Stimulated activated CD8-positive, alpha-beta memory T cell treated with anti-CD3 and anti-CD28 coated beads, Interleukin-7, amount 100 ng/mL, for 1 hour (primary cell): ENCODE results near the gene USP7.
"Not testable (repeated sequence)": the region's sequence is repeated elsewhere in the genome, so short reads cannot be mapped to it uniquely, and the experiment has no call there.

Experiments used
- DNase-seq, 2 donors: peaks; one replicate each; pipeline ENCODE4 v3.0.0-alpha.2; 2020; ENCODE audit warnings: low read depth in 2 of 2

The USP7 gene

DNA sequence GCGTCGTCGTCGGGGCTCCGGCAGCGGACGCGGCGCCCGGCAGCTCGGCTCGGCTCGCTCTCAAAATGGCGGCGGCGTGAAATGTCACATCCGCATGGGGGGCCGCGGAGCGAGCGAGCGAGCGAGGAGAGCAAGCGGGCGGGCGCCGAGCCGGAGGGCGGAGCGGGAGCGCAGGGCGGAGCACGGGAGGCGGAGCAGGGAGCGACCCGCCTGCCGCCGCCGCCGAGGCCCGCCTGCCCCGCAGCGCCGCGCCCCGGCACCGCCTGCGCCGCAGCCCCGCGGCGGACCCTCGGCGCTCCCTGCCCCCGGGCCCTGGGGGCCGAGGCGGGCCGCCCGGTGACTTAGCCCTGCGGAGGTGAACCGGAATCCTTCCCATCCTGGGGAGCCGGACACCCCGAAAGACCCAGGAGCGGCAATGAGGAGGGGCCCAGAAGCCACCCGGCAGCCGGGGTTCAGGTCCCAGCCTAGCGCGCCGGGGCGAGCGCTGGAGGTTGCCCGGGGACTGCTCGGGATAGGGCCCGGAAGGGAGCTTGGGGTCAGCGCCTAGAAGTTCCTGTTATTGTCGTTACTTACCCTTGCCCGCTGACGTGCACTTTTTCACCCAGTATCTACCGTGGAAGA lies at the start of gene USP7:
Gene USP7, minus strand, starts transcription at position 86 of the 621 bp plus-strand sequence. CDS start 621 bp downstream, outside the sequence.
- peak; percentile 81 to 83 for DNase-seq

DNA sequence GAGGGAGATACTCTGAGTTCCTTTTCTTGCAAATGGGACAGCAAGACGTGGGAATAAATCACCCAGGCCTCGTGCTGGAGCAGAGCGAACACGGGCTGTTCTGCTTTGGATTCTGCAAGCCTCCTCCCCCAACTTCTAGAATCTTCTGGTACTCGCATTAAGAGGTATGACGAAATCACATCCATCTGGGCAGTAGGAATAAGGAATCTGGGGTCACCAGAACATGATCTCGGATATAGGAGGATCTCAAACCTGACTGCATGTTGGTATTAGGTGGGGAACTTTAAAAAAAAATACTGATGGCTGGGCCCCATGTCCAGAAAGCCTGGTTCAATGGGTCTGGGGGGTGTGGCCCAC lies 49.8 kb upstream of the USP7 start:
- no peak for DNase-seq

DNA sequence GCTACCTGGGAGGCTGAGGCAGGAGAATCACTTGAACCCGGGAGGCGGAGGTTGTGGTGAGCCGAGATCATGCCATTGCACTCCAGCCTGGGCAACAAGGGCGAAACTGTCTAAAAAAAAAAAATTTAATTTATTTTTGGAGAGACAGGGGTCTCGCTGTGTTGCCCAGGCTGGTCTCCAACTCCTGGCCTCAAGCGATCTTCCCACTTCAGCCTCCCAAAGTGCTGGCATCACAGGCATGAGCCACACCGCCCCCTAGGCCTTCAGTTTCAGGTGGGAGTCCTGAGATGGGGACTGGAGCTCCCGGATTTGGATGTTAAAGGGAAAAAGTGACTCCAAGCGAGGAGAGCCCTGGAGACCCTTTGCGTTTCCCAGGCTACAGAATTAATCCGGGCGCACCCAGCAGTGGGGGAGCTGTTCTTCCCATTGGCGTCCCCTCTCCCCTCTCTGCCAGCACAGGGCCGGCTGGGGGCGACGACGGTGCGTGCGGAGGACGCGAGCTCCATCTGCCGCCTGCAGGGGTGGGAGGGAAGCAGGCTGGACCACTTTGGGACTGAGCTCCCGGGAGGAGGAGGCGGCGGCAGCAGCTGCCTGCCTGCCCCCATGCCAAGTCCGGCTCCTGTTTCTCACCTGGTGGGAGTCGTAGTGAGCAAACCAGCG lies 49.3 kb upstream of the USP7 start:
- no peak for DNase-seq

DNA sequence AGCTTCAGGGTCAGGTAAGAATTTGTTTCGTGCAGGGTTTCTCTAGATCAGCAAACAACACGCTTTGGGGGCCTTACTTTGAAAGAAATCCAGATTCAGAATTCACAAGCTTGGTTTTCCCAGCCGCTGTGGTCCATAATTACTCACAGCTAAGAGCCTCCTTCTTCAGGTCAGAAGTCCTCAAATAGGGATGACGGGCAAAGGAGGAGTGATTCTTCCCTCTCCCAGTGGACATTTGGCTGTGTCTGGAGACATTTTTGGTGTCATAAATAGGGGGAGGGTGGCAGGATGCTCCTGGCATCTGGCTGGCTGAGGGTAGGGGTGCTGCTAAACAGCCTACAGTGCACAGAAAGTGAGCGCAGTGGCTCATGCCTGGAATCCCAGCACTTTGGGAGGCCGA lies 48.6 kb upstream of the USP7 start:
- DNase-seq: no peak

DNA sequence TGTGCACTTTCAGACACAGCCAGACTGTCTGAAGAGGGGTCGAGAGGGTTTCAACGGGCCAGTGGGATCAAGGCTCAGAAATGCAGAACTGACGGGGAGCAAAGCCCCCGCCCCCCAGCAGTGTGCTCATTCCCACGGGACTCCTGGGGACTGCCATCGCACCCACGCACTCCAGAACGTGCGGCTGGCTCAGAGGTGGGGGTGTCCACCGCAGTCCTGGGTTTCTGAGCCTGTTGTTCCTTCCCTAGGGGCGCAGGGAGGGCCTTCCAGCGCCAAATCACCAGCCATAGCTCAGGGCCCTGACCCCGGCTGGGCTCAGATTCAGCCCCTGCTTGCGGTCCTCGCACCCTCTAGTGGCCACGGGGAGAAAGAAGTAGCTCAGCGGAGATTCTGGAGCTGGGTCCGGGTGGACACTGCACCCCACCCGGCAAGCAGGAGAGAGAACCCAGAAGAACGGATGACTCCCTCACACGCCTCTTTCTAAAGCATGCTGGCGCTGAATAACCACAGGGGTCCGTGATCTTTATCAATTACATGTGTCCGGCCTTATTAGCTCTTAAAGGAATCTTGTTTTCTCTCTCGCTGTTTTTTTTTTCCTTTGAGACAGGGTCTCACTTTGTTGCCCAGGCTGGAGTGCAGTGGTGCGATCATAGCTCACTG lies 45.0 kb upstream of the USP7 start:
- DNase-seq: peak; percentile 44 to 46

DNA sequence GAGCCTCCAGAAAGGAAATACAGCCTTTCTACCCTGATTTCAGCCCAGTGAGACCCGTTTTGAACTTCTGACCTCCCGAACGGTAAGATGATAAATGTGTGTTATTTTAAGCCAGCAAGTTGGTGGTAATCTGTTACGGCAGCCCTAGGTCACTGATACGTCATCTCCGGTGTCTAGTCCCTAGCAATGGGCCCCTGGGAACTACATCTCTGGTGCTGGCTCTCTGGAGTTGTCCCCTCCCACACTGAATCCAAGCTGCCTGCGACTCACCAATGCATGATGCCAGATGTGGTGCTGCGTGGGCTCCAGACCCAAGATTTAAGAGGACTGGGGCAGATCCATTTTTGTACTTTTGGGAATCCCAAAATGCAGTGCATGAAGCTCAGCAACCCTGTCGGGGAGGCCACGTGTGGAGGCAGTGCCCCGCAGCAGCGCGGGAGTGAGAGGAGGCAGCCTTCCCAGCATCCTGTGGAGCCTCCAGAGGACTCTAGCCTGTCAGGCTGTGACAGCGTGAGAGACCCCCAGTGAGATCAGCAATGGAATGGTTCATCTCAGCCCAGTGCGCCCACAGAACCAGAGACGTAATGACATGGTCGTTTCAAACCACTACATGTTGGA lies 43.6 kb upstream of the USP7 start:
- DNase-seq: no peak

DNA sequence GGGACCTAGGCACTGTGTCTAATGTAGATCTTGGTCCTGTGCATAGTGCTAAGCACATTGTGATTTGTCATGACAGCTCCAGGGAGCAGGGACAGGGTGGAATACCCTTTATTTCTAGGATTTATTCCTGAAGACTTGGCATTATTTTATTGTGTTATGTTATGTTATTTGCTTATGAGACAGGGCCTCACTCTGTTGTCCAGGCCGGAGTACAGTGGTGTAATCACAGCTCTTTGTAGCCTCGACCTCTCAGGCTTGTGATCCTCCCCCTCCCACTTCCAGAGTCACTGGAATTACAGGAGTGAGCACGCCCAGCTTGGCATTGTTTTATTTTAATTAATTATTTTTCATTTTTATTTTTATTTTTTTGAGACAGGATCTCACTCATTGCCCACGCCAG lies 40.5 kb upstream of the USP7 start:
- no peak for DNase-seq

DNA sequence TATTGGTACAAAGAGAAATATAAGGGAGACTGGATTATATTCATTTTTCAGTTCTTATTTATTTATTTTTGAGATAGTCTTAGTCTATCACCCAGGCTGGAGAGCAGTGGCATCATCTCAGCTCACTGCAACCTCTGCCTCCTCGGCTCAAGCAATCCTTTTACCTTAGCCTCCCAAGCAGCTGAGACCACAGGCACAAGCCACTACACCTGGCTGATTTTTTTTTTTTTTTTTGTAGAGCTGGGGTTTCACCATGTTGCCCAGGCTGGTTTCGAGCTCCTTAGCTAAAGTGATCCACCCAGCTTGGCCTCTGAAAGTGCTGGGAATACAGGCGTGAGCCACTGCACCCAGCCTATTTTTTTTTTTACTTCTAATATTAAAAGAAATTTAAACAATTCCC lies 40.1 kb upstream of the USP7 start:
- DNase-seq: no peak

DNA sequence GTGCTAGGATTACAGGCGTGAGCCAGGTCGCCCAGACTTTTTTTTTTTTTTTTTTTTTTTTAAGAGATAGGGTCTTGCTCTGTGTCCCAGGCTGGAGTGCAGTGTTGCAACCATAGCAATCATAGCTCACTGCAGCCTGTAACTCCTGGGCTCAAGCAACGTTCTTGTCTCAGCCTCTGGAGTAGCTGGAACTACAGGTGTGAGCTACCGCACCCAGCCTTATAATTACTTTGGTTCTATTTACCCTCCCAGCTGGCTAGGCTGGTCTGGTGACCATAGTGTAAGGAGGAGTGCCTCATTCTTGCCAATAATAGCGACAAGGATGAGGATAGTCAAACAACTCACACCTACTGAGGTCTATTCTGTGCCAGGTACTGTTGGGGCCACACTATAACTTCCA lies 39.6 kb upstream of the USP7 start:
- no peak for DNase-seq

DNA sequence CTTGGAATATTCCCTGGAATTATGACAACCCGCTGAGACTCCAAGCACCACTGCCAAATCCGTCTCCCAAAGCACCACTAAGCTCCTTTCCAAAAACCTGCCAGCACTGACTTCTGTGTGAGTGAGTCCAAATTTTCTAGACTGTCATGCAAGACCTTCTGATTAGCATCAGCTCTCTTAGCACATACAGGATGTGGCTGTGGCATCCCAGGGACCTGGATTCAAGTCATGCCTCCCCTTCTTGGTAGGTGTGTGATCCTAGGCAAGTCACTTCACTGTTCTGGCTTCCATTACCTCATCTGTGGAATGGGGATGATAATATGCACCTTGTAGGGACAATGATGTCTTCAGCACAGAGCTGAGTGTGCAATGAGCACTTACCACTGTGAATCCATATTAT lies 38.3 kb upstream of the USP7 start:
- DNase-seq: no peak

DNA sequence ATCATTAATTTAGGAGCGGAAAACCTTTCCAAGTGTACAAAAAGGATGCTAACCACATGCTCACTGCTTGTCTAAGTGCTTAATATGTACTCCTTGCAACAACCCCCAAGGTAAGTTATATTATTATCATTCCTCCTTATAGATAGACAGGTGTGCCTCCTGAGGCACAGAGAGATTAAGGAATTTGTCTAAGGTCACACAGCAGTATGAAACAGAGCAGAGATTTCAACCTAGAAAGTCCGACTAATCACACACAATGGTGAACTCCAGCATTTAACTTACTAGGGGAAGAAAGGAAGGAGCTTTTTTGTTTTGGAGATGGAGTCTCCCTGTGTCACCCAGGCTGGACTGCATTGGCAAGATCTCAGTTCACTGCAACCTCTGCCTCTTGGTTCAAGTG lies 37.0 kb upstream of the USP7 start:
- no peak for DNase-seq

DNA sequence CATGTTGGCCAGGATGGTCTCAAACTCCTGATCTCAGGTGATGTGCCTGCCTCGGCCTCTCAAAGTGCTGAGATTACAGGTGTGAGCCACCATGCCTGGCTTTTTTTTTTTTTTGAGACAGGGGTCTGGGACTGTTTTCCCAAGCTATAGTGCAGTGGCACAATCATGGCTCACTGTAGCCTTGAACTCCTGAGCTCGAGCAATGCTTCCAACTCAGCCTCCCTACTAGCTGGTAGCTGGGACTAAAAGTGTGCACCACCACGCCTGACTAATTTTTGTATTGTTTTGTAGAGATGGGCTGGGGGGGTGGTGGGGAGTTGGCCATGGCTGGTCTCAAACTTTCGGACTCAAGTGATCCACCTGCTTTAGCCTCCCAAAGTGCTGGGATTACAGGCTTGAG lies 36.1 kb upstream of the USP7 start:
- no peak for DNase-seq

DNA sequence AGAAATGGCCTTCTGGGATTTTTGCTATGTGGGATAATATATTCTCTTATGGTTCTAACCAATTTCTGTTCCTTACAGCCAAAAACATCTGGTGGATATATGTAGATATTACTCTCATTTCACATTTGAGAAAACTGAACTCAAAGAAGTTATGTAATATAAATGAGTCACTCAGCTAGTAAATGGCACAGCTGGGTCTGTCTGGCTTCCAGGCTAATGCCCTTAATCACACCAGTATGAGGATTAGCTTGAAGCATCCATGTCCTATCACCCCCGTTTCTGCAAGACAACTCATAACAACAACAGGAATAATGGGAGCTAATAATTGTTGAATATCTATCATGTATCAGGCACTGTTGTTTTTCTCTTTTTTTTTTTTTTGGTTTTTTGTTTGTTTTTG lies 34.4 kb upstream of the USP7 start:
- no peak for DNase-seq

DNA sequence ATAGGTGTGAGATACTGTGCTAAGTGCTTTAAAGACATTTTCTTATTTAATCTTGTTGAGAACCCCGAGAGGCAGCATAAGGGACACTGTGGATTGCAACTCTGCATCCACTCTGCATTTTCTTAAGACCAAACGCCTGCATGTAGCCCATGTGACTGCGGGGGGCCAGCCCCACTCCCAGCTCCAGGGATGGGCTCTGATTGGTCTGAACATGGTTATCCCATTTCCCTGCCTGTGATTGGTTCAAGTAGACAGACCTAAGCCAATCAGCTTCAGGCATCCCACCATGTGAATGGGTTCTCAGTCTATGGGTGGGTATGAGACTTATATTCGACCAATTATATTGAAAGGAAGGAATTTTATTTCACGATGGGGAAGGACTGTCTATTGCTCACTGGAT lies 33.2 kb upstream of the USP7 start:
- DNase-seq: no peak

DNA sequence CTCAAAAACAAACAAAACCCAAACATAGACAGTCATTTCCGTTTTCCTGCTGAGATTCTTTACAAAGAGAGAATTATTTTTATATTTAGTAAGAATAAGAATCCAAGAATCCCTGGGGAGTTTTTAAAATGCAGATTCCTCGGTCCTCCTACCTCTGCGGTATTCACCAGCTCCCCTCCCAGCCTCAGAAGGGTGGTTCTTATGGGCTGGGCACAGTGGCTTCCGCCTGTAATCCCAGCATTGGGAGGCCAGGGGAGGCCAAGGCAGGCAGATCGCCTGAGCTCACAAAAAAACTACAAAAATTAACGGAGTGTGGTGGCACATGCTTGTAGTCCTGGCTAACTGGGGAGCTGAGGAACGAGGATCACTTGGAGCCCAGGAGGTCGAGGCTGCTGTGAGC lies 26.7 kb upstream of the USP7 start:
- DNase-seq: no peak

DNA sequence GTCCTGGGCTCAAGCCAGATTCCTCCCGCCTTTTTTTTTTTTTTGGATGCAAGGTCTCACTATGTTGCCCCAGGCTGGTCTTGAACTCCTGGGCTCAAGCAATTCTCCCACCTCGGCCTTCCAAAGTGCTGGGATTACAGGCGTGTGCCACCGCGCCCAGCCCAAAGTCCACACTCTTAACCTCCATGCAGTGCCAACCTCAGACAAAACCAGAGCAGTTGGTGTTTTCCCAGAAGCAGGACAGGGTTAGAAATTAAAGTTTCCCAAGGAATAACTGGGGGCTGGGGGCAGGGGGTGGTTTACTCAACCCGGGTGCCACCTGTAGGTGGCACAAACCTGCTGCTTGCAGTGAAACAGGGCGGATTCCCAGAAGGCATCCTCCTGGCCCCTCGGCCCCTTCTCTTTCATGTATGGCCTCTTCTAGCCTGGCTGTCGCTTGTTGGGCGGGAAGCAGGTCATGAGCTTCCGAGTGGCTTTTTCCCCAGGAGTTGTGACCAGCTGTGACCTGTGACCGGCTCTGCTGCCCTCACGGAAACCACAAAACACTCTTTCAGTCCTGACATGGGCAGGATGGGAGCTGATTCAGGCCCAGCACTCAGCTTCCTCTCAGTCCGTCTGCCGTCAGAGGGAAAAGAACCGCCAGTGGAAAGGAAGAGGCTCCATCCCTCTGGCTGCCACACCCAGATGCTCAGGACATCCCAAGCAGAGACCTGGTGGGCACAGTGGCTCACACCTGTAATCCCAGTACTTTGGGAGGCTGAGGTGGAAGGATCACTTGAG lies 25.6 kb upstream of the USP7 start:
- DNase-seq: no peak

DNA sequence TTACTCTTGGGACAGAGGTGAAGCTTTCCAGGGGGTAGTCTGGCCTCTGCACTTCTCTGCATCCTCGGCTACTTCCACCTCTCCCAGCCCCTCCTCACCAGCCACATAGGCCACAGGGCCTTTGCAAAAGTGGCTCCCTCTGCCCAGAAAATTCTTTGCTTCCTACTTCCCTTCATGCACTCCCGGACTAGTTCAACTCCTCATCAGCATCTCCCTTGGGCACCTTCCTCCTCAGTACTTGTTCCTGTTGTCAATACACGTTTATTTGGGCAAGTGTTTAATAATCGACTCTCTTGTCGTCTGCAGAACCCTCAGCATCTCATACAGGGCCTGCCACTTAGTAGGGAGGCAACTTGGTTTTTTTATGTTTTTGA lies 23.1 kb upstream of the USP7 start:
- no peak for DNase-seq

DNA sequence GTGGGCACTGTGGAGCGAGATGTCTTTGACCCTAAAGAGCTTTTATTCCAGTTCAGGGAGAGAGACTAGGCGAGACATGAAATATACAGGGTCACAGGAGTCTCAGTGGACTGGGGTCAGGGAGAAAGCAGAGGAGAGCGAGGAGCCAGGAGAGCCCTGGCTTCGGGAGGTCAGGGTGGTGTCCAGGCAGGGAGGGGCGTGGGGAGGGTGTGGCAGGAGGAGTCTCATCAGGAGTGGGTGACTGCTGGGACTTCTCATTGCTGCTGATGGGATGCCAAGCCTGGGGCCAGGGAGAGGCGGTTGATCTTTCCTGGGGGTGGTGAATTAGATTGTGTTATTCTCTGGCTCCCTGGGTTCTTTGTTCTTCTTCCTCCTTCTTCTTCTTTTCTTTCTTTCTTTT lies 22.4 kb upstream of the USP7 start:
- no peak for DNase-seq

DNA sequence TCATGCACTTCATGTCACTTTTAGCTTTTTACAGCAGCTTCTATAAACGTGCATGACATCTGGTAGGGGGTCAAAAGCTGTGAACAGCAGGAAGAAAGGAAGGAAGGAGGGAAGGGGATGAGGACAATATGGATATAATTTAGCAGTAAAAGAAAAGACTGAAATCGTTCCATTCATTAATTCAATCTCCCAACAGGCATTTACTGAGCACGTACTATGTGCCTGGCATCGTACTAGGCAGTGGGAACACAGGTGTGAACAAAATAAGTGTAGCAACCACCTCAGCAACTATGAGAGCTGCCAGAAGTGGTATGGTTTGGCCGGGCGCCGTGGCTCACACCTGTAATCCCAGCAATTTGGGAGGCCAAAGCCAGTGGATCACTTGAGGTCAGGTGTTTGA lies 19.1 kb upstream of the USP7 start:
- no peak for DNase-seq

DNA sequence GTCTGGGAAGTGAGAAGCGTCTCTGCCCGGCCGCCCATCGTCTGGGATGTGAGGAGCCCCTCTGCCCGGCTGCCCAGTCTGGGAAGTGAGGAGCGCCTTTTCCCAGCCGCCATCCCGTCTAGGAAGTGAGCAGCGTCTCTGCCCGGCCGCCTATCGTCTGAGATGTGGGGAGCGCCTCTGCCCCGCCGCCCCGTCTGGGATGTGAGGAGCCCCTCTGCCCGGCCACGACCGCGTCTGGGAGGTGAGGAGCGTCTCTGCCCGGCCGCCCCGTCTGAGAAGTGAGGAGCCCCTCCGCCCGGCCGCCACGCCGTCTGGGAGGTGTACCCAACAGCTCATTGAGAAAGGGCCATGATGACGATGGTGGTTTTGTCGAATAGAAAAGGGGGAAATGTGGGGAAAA lies 18.2 kb upstream of the USP7 start:
- not testable (repeated sequence) for DNase-seq

DNA sequence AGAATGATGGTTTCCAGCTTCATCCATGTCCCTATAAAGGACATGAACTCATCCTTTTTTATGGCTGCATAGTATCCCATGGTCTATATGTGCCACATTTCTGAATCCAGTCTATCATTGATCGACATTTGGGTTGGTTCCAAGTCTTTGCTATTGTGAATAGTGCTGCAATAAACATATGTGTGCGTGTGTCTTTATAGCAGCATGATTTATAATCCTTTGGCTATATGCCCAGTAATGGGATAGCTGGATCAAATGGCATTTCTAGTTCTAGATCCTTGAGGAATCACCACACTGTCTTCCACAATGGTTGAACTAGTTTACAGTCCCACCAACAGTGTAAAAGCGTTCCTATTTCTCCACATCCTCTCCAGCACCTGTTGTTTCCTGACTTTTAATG lies 12.5 kb upstream of the USP7 start:
- not testable (repeated sequence) for DNase-seq

DNA sequence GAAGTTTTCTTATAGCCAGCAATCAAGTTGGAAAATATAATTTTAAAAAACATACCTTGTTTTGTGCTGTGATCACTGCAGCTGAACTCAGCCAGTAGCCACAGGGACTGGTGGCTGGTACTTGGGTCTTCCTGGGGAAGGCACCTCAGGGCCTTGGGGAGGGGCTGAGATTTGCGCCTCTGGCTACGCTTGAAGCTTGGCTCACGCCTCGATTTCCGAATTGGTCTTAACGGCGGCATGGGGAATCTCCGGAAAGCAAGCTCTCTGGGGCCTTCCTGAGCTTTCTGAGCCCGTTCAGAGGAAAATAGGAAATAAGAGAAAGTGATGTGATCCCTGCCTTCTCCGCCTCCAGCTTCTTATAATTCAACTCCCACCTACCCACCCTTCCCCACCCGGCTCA lies 11.3 kb upstream of the USP7 start:
- no peak for DNase-seq
